ENCODE data around the gene APRT.

APRT gene

GRCh38 chr16:88784856-88785105 is 26.9 kb downstream of the APRT start:
- peak overlapping the region; percentile 52 for H3K27ac ChIP-seq (ENCODE audit: low read depth, low read length)
- H3K4me3 ChIP-seq (ENCODE audit: low read length): peak overlapping the region; percentile 98

GRCh38 chr16:88784074-88784855 is 27.5 kb downstream of the APRT start:
- peaks cover 47% of the 10 kb centered on the region for H3K4me1 ChIP-seq (ENCODE audit: control insufficient read depth, low read length)
- H3K9me3 ChIP-seq (ENCODE audit: control insufficient read depth, insufficient read depth, low read length): no peaks in the 10 kb centered on the region
- no peak for TF ChIP-seq EZH2phosphoT487 (IDR thresholded peaks at IDR 0.05; ENCODE audit: borderline replicate concordance, low read length)
- peak; percentile 55 for TF ChIP-seq CTCF (IDR thresholded peaks at IDR 0.05; ENCODE audit: low read depth, low read length, poor library complexity, severe bottlenecking)
- H3F3A ChIP-seq (ENCODE audit: control insufficient read depth, insufficient read depth): peaks cover 6% of the 10 kb centered on the region
- H3K79me2 ChIP-seq (ENCODE audit: control insufficient read depth, low read length): peaks cover 65% of the 10 kb centered on the region
- peaks cover 44% of the 10 kb centered on the region for H3K36me3 ChIP-seq (ENCODE audit: control insufficient read depth, low read length)
- H3K27ac ChIP-seq (ENCODE audit: low read depth, low read length): peak overlapping the region; percentile 52
- no peaks in the 10 kb centered on the region for H3K27me3 ChIP-seq (ENCODE audit: control insufficient read depth, low read length)
- H3K4me2 ChIP-seq (ENCODE audit: low read length): peak overlapping the region; percentile 92
- H4K20me1 ChIP-seq (ENCODE audit: control insufficient read depth, insufficient read depth, low read depth, low read length): peaks cover 20% of the 10 kb centered on the region
- peak overlapping the region; percentile 98 for H3K4me3 ChIP-seq (ENCODE audit: low read length)
- no peaks in the 10 kb centered on the region for H3K9me2 ChIP-seq (replicated peaks; ENCODE audit: control insufficient read depth, low read length)

More at GRCh38 chr16:88784856-88785105, 26.9 kb downstream of the APRT start:
- H3K27me3 ChIP-seq (ENCODE audit: control insufficient read depth, low read length): no peaks in the 10 kb centered on the region
- H3K9me3 ChIP-seq (ENCODE audit: control insufficient read depth, insufficient read depth, low read length): no peaks in the 10 kb centered on the region
- TF ChIP-seq EZH2phosphoT487 (IDR thresholded peaks at IDR 0.05; ENCODE audit: borderline replicate concordance, low read length) (no peak), CTCF (IDR thresholded peaks at IDR 0.05; ENCODE audit: low read depth, low read length, poor library complexity, severe bottlenecking) (no peak)
- H3K4me1 ChIP-seq (ENCODE audit: control insufficient read depth, low read length): peaks cover 52% of the 10 kb centered on the region
- peaks cover 6% of the 10 kb centered on the region for H3F3A ChIP-seq (ENCODE audit: control insufficient read depth, insufficient read depth)
- peaks cover 60% of the 10 kb centered on the region for H3K79me2 ChIP-seq (ENCODE audit: control insufficient read depth, low read length)
- peaks cover 39% of the 10 kb centered on the region for H3K36me3 ChIP-seq (ENCODE audit: control insufficient read depth, low read length)
- H3K9me2 ChIP-seq (replicated peaks; ENCODE audit: control insufficient read depth, low read length): no peaks in the 10 kb centered on the region
- peak overlapping the region; percentile 92 for H3K4me2 ChIP-seq (ENCODE audit: low read length)
- peaks cover 18% of the 10 kb centered on the region for H4K20me1 ChIP-seq (ENCODE audit: control insufficient read depth, insufficient read depth, low read depth, low read length)

GRCh38 chr16:88783391-88784073 is 28.2 kb downstream of the APRT start:
- Histone ChIP-seq H3K9me2 (replicated peaks; ENCODE audit: control insufficient read depth, low read length) (no peaks in the 10 kb centered on the region), H3K36me3 (ENCODE audit: control insufficient read depth, low read length) (peaks cover 46% of the 10 kb centered on the region), H3K79me2 (ENCODE audit: control insufficient read depth, low read length) (peaks cover 72% of the 10 kb centered on the region), H4K20me1 (ENCODE audit: control insufficient read depth, insufficient read depth, low read depth, low read length) (peaks cover 20% of the 10 kb centered on the region), H3K27me3 (ENCODE audit: control insufficient read depth, low read length) (no peaks in the 10 kb centered on the region), H3K9me3 (ENCODE audit: control insufficient read depth, insufficient read depth, low read length) (no peaks in the 10 kb centered on the region), H3K4me3 (ENCODE audit: low read length) (peak overlapping the region; percentile 98), H3K4me1 (ENCODE audit: control insufficient read depth, low read length) (peaks cover 46% of the 10 kb centered on the region), H3F3A (ENCODE audit: control insufficient read depth, insufficient read depth) (peaks cover 6% of the 10 kb centered on the region), H3K4me2 (ENCODE audit: low read length) (peak overlapping the region; percentile 92), H3K27ac (ENCODE audit: low read depth, low read length) (peak overlapping the region; percentile 52)
- TF ChIP-seq EZH2phosphoT487 (IDR thresholded peaks at IDR 0.05; ENCODE audit: borderline replicate concordance, low read length): no peak
- no peak for TF ChIP-seq CTCF (IDR thresholded peaks at IDR 0.05; ENCODE audit: low read depth, low read length, poor library complexity, severe bottlenecking)

Data from DOHH2 (cell line).